ENCODE measurements around the gene MRPL23. TPM values are rescaled to one million over a fixed set of nuclear protein-coding genes. Genes with fewer than 3 reads are reported as not detected.

The MRPL23 gene
- total RNA-seq, 6 experiments from 2014 or later = 23.1 to 121 (median 36.4) TPM

DNA sequence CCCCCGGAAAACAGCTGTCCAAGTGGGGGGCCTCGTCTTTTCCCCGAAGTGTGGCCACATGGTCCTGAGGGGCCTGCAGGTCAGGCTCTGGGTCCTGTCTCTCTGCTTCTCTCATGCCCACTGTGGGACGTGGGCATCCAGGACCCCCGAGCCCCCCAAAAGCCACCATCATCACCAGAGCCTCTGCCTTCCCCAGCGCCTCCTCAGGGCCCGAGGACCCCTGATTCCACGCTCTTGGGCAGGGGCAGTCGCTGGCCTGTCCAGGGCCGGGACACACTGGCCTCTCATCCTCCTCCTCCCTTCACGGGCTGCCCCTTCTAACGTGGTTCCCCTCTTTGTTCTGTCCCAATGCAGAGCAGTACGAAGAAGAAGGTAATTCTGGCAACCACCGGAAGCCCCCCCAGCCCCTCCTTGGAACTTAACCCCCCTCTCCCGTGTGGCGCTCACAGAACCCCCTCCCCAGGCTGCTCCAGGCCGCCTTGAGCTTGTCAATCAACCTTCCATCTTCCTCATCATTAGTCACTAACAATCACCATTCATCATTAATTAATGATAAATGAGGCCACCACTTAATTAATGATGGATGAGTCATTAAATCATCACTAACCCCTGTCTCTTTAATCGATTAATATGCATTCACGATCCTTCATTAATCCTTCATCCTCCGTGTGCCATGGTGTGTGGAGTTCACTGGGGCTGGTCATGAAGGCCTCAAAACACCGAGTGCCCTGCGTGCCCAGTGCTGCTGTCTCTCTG is 23.8 kb upstream of the MRPL23 start:
- ATAC-seq = no peak
- TF ChIP-seq POLR2A (IDR thresholded peaks at IDR 0.05) = no peak
- TF ChIP-seq, protein P1, sequence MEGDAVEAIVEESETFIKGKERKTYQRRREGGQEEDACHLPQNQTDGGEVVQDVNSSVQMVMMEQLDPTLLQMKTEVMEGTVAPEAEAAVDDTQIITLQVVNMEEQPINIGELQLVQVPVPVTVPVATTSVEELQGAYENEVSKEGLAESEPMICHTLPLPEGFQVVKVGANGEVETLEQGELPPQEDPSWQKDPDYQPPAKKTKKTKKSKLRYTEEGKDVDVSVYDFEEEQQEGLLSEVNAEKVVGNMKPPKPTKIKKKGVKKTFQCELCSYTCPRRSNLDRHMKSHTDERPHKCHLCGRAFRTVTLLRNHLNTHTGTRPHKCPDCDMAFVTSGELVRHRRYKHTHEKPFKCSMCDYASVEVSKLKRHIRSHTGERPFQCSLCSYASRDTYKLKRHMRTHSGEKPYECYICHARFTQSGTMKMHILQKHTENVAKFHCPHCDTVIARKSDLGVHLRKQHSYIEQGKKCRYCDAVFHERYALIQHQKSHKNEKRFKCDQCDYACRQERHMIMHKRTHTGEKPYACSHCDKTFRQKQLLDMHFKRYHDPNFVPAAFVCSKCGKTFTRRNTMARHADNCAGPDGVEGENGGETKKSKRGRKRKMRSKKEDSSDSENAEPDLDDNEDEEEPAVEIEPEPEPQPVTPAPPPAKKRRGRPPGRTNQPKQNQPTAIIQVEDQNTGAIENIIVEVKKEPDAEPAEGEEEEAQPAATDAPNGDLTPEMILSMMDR (IDR thresholded peaks at IDR 0.05) = no peak
- DNase-seq = peak in 1 of 3 donors; percentile 29
- Histone ChIP-seq H3K9me3 (no peaks in the 10 kb centered on the region), H3K36me3 (no peaks in the 10 kb centered on the region), H3K27me3 (no peaks in the 10 kb centered on the region), H3K27ac (no peak overlapping the region), H3K4me3 (no peak overlapping the region), H3K4me1 (no peaks in the 10 kb centered on the region)
- intact Hi-C loops (cut with DNase I) = no loop called here
- 83% methylated on average over 7 of the region's 22 CpGs for WGBS (ENCODE audit: insufficient coverage, low coverage, low lambda C conversion rate, missing lambda C conversion rate)

GRCh38 chr11:1924181-1924580 is 23.0 kb upstream of the MRPL23 start:
- H3K4me3 ChIP-seq = no peak overlapping the region
- H3K27me3 ChIP-seq = no peaks in the 10 kb centered on the region
- H3K4me1 ChIP-seq = no peaks in the 10 kb centered on the region
- ATAC-seq (no peak), DNase-seq (peak in 1 of 3 donors; percentile 40)
- no peaks in the 10 kb centered on the region for H3K36me3 ChIP-seq
- TF ChIP-seq, protein P1 (IDR thresholded peaks at IDR 0.05) = no peak
- TF ChIP-seq POLR2A (IDR thresholded peaks at IDR 0.05) = no peak
- H3K9me3 ChIP-seq = no peaks in the 10 kb centered on the region
- no peak overlapping the region for H3K27ac ChIP-seq
- WGBS (ENCODE audit: insufficient coverage, low coverage, low lambda C conversion rate, missing lambda C conversion rate) = 59% methylated on average over 10 of the region's 17 CpGs
- intact Hi-C loops (cut with DNase I) = no loop called here

- intact Hi-C loops (cut with DNase I) = no loop called here
- no peak overlapping the region for H3K4me3 ChIP-seq
- no peaks in the 10 kb centered on the region for H3K36me3 ChIP-seq
- H3K27me3 ChIP-seq = no peaks in the 10 kb centered on the region
- TF ChIP-seq, protein P1 (IDR thresholded peaks at IDR 0.05) = no peak
- TF ChIP-seq POLR2A (IDR thresholded peaks at IDR 0.05) = no peak
- H3K4me1 ChIP-seq = no peaks in the 10 kb centered on the region
- DNase-seq (peak in 1 of 3 donors; percentile 36), ATAC-seq (no peak)
- H3K27ac ChIP-seq = no peak overlapping the region
- 93% methylated on average over 3 of the region's 21 CpGs for WGBS (ENCODE audit: insufficient coverage, low coverage, low lambda C conversion rate, missing lambda C conversion rate)
- H3K9me3 ChIP-seq = no peaks in the 10 kb centered on the region
Observed at GRCh38 chr11:1924646-1925372, 22.3 kb upstream of the MRPL23 start.

GRCh38 chr11:1925373-1926155 is 21.6 kb upstream of the MRPL23 start:
- H3K27me3 ChIP-seq = no peaks in the 10 kb centered on the region
- WGBS (ENCODE audit: insufficient coverage, low coverage, low lambda C conversion rate, missing lambda C conversion rate) = 92% methylated on average over 2 of the region's 23 CpGs

More at GRCh38 chr11:1925373-1926155, 21.6 kb upstream of the MRPL23 start:
- ATAC-seq (no peak), DNase-seq (peak in 1 of 3 donors; percentile 40)
- Histone ChIP-seq H3K36me3 (no peaks in the 10 kb centered on the region), H3K9me3 (no peaks in the 10 kb centered on the region), H3K4me1 (no peaks in the 10 kb centered on the region), H3K4me3 (no peak overlapping the region), H3K27ac (no peak overlapping the region)
- TF ChIP-seq POLR2A (IDR thresholded peaks at IDR 0.05) = no peak
- TF ChIP-seq, protein P1 (IDR thresholded peaks at IDR 0.05) = no peak
- intact Hi-C loops (cut with DNase I) = no loop called here
